HG03103 (cell line): ENCODE measurements around the gene ATP9A.
"Not testable (repeated sequence)": the region's sequence is repeated elsewhere in the genome, so short reads cannot be mapped to it uniquely, and the experiment has no call there.

Experiments used
- ATAC-seq: cut with Tn5 transposase; IDR thresholded peaks from one replicate; pipeline ENCODE4 v1.9.1; 2021; ENCODE audit warnings: low read depth; ENCODE audit not compliant: unreplicated experiment

Gene ATP9A

GRCh38 chr20:51753220-51753619 lies 15.0 kb downstream of the ATP9A start:
- ATAC-seq: not testable (repeated sequence)

DNA sequence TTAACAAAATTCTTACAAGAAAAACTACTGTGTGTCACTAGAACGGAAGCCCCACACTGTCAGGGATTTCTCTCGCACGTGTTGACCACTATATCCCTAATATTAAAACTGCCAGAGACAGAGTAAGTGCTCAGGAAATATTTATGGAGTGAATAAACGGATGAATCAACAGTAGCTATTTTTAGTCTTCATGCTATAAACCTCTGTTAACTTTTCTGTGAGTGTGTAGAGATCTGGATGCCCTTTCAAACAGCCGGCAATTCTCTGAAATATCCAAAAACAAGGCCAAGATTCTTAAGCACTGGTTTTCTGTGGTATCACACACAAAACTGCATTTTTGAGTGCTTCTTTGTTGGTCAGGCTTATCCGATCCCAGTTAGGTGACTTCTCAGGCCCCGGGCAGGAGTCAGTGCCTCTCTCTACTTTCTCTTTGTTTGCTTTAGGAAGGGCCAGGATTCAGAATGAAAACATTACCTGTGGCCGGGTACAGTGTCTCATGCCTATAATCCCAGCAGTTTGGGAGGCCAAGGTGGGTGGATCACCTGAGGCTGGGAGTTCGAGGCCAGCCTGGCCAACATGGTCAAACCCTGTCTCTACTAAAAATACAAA lies 15.7 kb downstream of the ATP9A start:
- ATAC-seq: no peak

DNA sequence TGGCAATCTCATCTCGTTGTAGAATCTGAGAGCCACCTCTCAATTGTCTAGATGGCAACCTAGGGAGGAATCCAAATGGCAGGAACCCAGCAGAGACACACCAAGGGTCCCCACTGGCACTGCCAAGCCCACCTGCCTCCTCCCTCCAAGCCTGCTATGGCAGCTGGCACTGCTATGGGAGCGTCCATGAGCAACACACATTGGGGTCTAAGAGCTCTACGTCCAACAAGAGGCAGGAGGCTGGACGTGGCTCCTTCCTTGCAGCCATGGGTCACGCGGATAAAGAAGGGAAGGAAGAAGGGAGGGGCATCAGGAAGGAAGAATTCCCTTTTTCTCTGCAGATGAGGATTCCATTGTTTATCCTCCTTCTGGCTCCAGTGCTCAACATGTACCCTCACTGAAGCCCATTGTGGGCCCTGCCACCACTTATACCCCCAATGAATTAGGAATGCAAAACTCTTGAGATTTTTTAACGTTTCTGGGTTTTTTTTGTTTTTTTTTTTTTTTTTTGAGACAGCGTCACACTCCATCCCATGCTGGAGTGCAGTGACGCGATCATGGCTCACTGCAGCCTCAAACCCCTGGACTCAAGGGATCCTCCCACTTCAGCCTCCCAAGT lies 17.3 kb downstream of the ATP9A start:
- ATAC-seq: no peak

GRCh38 chr20:51750037-51750769 lies 18.0 kb downstream of the ATP9A start:
- ATAC-seq: no peak

- ATAC-seq: no peak
Observed at GRCh38 chr20:51749674-51750036, 18.5 kb downstream of the ATP9A start.

DNA sequence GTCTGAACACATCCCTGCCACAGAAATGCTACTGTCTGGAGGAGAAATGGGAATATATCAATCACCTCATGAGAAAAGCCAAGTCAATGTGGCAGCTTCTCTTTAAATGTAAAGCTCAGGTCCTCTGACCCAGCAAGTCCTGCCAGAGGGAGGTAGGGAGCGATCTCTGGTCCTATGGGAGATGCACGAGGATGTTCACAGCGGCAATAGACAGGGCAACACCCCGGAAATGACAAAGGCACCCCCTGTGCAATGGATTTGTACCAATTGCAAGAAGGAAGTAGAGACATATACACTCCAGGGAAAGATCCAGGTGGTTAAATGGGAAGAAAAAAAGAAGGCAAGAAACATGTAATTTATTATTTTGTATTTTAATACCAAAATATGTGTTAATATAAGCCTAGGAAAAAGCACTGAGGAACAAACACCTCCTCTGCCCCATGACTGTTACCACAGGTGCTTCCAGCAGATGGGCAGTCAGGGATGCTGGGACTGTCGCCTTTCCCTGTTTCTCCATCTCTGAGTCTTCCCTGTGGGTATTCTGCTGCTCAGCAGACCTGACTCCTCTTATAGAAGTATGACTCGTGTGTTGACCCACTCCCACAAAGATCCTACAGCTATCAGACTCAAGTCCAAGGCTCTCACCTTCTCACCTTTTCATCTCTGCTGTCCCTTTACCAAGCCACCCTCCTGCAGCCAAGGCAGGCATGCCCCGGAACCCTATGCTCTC lies 20.8 kb downstream of the ATP9A start:
- no peak for ATAC-seq

- ATAC-seq: no peak
Observed at GRCh38 chr20:51745804-51746203, 22.4 kb downstream of the ATP9A start.

DNA sequence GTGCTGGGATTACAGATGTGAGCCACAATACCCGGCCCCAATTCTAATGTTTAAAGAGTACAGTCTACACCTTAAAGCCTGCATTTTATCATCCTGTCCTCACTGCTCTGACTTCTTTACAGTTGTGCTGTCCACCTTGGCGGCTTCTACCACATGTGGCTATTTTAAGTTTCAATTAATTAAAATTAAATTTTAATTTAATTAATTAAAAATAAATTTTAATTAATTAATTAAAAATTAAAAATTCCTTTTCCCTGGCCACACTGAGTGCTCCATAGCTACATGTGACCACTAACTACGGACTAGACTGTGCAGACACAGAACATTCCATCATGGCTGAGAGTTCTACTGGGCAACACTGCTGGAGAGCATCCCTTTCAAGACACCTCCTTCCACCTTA lies 27.4 kb downstream of the ATP9A start:
- no peak for ATAC-seq

DNA sequence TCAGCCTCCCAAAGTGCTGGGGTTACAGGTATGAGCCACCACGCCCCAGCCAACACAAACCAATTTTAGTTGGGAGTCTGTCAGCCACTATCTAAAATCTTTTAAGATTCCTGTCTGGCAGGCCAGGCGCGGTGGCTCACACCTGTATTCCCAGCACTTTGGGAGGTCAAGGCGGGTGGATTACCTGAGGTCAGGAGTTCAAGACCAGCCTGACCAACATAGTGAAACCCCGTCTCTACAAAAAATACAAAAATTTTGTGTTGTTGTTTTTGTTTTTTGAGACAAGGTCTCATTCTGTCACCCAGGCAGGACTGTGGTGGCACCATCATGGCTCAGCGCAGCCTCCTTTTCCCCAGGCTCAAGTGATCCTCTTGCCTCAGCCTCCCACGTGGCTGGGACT lies 27.9 kb downstream of the ATP9A start:
- not testable (repeated sequence) for ATAC-seq

DNA sequence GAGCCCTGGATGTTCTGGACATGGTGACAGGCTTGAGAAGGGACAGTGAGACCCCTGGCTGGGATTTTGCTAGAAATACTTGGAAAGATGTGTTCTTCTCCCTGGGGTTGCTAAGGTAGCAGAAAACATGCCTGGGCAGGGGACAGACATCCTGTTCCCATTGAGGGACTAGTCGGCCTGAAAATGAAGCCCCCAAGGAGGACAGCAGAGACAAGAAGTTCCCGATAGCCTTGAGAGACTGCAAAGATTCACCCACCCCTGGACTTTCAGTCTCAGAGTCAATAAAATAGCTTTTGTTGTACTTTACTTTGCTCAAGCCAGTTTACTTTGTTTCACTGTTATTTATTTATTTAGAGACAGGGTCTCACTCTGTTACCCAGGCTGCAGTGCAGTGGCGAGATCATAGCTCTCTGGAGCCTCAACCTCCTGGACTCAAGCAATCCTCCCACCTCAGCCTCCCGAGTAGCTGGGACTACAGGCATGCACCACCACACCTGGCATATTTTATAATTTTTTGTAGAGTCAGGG lies 28.4 kb downstream of the ATP9A start:
- no peak for ATAC-seq

- no peak for ATAC-seq
Observed at GRCh38 chr20:51738877-51739447, 29.2 kb downstream of the ATP9A start.

DNA sequence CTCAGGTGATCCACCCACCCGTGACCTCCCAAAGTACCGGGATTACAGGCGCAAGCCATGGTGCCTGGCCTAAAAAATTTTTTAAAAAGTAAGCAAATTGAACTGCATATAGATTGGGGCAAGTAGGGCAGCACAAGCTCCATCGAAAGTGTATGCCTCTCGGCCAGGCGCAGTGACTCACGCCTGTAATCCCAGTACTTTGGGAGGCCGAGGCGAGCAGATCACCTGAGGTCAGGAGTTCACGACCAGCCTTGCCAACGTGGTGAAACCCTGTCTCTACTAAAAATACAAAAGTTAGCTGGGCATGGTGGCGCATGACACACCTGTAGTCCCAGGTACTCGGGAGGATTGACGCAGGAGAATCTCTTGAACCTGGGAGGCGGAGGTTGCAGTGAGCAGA lies 29.9 kb downstream of the ATP9A start:
- ATAC-seq: not testable (repeated sequence)

DNA sequence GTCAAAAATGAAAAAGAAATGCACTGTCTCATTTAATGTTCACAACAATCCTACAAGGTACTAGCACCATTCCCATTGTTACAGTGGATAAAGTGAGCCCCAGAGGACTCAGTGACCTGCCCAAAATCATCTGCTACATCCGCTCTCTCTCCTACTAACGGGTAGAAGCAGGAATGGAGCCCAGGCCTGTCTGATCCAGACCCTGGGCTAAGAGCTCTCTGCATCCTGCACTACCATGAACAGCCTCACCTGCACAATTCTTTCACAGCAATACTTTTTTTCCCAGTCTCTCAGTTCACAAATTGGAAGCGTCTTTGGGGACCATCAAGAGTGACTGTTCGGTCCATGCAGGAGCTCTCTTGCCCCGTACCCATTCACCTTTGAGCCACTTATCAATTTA lies 31.2 kb downstream of the ATP9A start:
- ATAC-seq: no peak

GRCh38 chr20:51735728-51736600 lies 32.2 kb downstream of the ATP9A start:
- ATAC-seq: no peak

DNA sequence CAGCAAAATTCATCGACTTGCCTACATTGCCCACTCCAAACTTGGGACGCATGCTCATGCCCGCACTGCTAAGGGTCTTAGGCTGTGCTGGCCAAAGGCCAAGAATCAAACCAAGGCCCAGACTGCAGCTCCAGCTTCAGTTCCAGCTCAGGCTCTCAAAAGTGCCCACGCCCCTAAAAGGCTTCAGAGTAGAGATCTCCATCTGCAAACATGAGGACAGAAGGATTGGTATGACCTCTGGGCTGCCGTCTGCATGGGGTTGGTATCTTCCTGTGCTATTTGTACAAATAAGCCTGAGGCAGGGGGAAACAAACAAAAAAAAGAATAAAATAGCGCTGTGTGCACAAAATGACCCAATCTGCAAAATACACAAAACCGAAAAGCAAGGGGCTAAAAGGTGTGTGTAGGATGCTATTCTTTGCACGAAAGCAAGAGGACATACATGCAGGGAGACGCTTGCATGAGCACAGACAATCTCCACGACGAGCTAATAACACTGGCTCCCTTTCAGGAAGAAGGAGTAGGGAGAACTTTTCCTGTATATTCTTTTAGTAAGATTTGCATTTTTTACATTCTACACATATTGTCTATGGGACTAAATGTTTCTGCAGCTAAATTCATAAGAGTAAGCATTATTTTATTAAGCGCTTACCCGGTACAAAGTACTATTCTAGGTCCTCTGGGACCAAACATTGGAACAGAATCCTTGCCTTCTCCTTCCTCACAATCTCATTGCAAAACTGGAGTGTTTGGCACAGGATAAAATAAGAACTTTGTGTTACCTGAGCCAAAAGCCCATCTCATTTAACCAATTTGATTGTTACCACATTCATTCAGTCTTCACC lies 33.1 kb downstream of the ATP9A start:
- ATAC-seq: no peak

DNA sequence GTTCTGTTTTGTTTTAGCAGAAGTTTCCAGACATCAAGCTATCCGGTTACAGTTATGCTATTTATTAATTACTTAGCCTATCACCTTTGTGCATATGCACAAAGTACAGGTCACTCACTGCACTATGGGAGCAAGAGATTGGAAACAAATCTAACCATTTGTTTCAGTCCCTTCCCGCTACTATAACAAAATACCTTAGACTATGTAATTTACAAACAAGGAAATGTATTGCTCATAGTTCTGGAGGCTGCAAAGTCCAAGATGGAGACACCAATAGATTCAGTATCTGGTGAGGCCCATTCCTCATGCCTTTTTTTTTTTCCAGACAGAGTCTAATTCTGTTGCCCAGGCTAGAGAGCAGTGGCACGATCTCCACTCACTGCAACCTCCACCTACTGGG lies 35.1 kb downstream of the ATP9A start:
- no peak for ATAC-seq

GRCh38 chr20:51732096-51732791 lies 35.9 kb downstream of the ATP9A start:
- no peak for ATAC-seq

- no peak for ATAC-seq
Observed at GRCh38 chr20:51731731-51732095, 36.5 kb downstream of the ATP9A start.
